ENCODE results near the gene MYH11. TPM values are rescaled to one million over a fixed set of nuclear protein-coding genes. Genes with fewer than 3 reads are reported as not detected.
"Not testable (repeated sequence)": the region's sequence is repeated elsewhere in the genome, so short reads cannot be mapped to it uniquely, and the experiment has no call there.

MYH11 gene
- total RNA-seq, 2 donors from 2014 or later: 2,411 to 2,456 TPM

DNA sequence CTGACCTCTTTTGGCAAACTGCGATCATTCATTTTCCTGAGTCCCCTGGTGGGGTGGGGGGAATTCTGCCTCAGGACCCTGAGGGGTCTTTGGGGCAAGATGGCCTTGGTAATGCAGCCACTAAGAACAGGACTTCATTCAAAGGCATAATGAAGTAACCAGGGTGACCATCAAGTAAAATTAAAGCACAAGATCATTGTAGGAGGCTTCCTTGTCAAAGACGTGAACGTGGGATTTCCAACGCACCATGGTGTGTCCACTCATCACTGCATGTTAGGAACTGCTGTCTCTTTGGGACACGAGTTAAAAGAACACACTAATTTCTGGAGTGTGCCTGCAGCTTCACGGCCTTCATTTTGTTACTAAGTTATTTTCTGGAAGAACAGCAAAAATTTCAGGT, 155.5 kb downstream of the MYH11 start:
- Histone ChIP-seq H3K4me3 (no peak overlapping the region), H3K27ac (peak overlapping the region in 1 of 2 donors; percentile 45), H3K36me3 (peaks cover 65% of the 10 kb centered on the region), H3K27me3 (replicated peaks; ENCODE audit: insufficient read depth) (no peaks in the 10 kb centered on the region), H3K4me1 (ENCODE audit: control insufficient read depth in 1 of 2, low read depth in 2 of 2) (no peaks in the 10 kb centered on the region), H3K9me3 (no peaks in the 10 kb centered on the region)
- DNase-seq (ENCODE audit: low spot score) (no peak), ATAC-seq (ENCODE audit: insufficient number of reproducible peaks, low FRiP score, low read depth) (no peak)
- TF ChIP-seq, protein P1, sequence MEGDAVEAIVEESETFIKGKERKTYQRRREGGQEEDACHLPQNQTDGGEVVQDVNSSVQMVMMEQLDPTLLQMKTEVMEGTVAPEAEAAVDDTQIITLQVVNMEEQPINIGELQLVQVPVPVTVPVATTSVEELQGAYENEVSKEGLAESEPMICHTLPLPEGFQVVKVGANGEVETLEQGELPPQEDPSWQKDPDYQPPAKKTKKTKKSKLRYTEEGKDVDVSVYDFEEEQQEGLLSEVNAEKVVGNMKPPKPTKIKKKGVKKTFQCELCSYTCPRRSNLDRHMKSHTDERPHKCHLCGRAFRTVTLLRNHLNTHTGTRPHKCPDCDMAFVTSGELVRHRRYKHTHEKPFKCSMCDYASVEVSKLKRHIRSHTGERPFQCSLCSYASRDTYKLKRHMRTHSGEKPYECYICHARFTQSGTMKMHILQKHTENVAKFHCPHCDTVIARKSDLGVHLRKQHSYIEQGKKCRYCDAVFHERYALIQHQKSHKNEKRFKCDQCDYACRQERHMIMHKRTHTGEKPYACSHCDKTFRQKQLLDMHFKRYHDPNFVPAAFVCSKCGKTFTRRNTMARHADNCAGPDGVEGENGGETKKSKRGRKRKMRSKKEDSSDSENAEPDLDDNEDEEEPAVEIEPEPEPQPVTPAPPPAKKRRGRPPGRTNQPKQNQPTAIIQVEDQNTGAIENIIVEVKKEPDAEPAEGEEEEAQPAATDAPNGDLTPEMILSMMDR (IDR thresholded peaks at IDR 0.05): no peak

DNA sequence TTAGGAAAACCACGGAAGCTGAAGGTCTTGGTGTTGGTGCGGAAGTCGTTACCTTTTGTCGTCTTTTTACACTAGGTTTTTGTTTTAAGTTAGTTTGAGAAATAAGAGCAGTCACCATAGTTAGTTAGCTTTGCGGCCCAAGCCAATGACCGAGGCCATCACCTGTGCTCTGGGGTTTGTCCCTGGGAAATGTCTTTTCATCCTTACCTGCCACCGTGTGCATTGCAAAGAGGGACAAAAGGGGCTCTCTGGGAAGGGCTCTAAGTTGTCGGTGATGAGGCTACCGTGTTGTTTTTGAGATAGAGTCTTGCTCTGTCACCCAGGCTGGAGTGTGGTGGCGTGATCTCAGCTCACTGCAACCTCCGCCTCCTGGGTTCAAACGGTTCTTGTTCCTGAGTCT, 157.0 kb downstream of the MYH11 start:
- Histone ChIP-seq H3K27ac (no peak overlapping the region), H3K36me3 (peaks cover 59% of the 10 kb centered on the region)
- no peak for ATAC-seq (ENCODE audit: insufficient number of reproducible peaks, low FRiP score, low read depth)

DNA sequence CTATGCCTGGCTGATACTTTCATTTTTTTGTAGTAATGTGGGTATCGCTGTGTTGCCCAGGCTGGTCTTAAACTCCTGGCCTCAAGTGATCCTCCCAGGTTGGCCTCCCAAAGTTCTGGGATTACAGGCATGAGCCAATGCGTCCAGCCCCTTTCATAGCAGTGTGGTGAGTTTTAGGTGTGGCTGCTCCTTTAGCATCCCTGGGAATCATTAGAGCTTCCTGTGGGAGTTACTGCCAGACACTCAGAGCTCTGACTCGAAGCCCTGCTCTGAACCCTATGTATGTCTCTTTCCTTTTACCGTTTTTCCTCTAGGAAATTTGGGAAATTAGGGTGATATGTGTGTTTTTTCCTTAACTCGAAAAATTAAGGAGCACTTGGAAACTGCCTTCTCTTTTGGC, 162.3 kb downstream of the MYH11 start:
- H3K4me1 ChIP-seq (ENCODE audit: control insufficient read depth in 1 of 2, low read depth in 2 of 2): peaks cover 9 to 17% of the 10 kb centered on the region in 2 donors
- no peaks in the 10 kb centered on the region for H3K27me3 ChIP-seq (replicated peaks; ENCODE audit: insufficient read depth)
- DNase-seq (ENCODE audit: low spot score): no peak
- no peak overlapping the region for H3K4me3 ChIP-seq
- H3K9me3 ChIP-seq: no peaks in the 10 kb centered on the region
- no peak for ATAC-seq (ENCODE audit: insufficient number of reproducible peaks, low FRiP score, low read depth)
- H3K27ac ChIP-seq: no peak overlapping the region
- TF ChIP-seq, protein P1 (IDR thresholded peaks at IDR 0.05): no peak
- peaks cover 52% of the 10 kb centered on the region for H3K36me3 ChIP-seq

More for the DNA sequence above, 157.0 kb downstream of the MYH11 start:
- H3K4me1 ChIP-seq (ENCODE audit: control insufficient read depth in 1 of 2, low read depth in 2 of 2): no peaks in the 10 kb centered on the region
- TF ChIP-seq, protein P1 (IDR thresholded peaks at IDR 0.05): no peak
- no peaks in the 10 kb centered on the region for H3K27me3 ChIP-seq (replicated peaks; ENCODE audit: insufficient read depth)
- H3K9me3 ChIP-seq: no peaks in the 10 kb centered on the region
- H3K4me3 ChIP-seq: no peak overlapping the region
- DNase-seq (ENCODE audit: low spot score): no peak

DNA sequence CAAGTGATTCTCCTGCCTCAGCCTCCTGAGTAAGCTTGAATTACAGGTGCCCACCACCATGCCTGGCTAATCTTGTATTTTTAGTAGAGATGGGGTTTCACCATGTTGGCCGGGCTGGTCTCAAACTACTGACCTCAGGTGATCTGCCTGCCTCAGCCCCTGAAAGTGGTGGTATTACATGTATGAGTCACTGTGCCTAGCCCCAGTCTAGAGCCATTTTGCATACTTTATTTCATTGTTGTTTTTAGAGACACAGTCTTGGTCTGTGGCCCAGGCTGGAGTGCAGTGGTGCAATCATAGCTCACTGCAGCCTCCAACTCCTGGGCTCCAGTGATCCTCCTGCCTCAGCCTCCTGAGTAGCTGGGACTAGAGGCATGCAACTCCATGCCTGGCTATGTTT, 164.3 kb downstream of the MYH11 start:
- peaks cover 44% of the 10 kb centered on the region for H3K36me3 ChIP-seq
- not testable (repeated sequence) for H3K27me3 ChIP-seq (replicated peaks; ENCODE audit: insufficient read depth); H3K9me3 ChIP-seq

DNA sequence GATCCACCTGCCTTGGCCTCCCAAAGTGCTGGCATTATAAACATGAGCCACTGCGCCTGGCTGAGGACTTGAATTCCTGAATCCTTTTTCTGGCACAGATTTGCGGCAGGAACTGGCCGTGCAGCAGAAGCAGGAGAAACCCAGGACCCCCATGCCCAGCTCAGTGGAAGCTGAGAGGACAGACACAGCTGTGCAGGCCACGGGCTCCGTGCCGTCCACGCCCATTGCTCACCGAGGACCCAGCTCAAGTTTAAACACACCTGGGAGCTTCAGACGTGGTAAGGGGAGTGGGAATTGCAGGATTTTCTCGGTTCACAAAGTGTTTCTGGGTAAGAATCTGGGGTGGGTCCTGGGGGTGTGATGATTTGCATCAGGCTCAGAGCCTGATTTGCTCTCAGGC, 165.8 kb downstream of the MYH11 start:
- H3K27ac ChIP-seq: peak overlapping the region; percentile 81 to 82
- peaks cover 35% of the 10 kb centered on the region for H3K36me3 ChIP-seq
- H3K4me1 ChIP-seq (ENCODE audit: control insufficient read depth in 1 of 2, low read depth in 2 of 2): peaks cover 9 to 21% of the 10 kb centered on the region in 2 donors
- ATAC-seq (ENCODE audit: insufficient number of reproducible peaks, low FRiP score, low read depth): no peak
- H3K4me3 ChIP-seq: no peak overlapping the region
- no peaks in the 10 kb centered on the region for H3K9me3 ChIP-seq
- no peak for DNase-seq (ENCODE audit: low spot score)
- TF ChIP-seq, protein P1 (IDR thresholded peaks at IDR 0.05): no peak
- H3K27me3 ChIP-seq (replicated peaks; ENCODE audit: insufficient read depth): no peaks in the 10 kb centered on the region

More for the DNA sequence above, 164.3 kb downstream of the MYH11 start:
- not testable (repeated sequence) for DNase-seq (ENCODE audit: low spot score); ATAC-seq (ENCODE audit: insufficient number of reproducible peaks, low FRiP score, low read depth); H3K27ac ChIP-seq; H3K4me3 ChIP-seq
- peaks cover 9 to 21% of the 10 kb centered on the region in 2 donors for H3K4me1 ChIP-seq (ENCODE audit: control insufficient read depth in 1 of 2, low read depth in 2 of 2)

DNA sequence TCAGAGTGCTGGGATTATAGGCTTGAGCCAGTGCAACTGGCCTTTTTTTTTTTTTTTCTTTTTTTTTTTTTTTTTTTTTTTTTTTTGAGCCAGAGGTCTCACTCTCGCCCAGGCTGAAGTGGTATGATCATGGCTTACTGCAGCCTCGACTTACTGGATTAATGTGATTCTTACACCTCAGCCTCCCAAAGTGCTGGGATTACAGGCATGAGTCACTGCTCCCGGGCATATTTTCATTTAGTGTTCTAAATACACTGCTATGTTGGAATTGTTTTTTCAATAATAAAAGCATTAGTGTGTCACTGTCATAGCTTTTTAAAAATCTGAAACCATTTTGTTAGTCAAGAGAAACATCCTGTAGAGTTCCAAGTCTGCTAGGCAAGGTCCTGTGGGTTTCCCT, 166.5 kb downstream of the MYH11 start:
- H3K9me3 ChIP-seq: no peaks in the 10 kb centered on the region
- H3K27ac ChIP-seq: peak overlapping the region; percentile 81 to 82
- DNase-seq (ENCODE audit: low spot score) (peak; percentile 21), ATAC-seq (ENCODE audit: insufficient number of reproducible peaks, low FRiP score, low read depth) (peak; percentile 80)
- H3K27me3 ChIP-seq (replicated peaks; ENCODE audit: insufficient read depth): no peaks in the 10 kb centered on the region
- H3K36me3 ChIP-seq: peaks cover 32% of the 10 kb centered on the region
- TF ChIP-seq, protein P1 (IDR thresholded peaks at IDR 0.05): no peak
- H3K4me1 ChIP-seq (ENCODE audit: control insufficient read depth in 1 of 2, low read depth in 2 of 2): peaks cover 9 to 21% of the 10 kb centered on the region in 2 donors
- no peak overlapping the region for H3K4me3 ChIP-seq

All from thoracic aorta (tissue), 2 donors.